GM23338 (cell line): ENCODE results near the gene PRCD. TPM values are rescaled to one million over a fixed set of nuclear protein-coding genes. Genes with fewer than 3 reads are reported as not detected.

Experiments used
- ATAC-seq: fragments of 200-7000 bp; cut with Tn5 transposase; 3 replicates; pipeline ENCODE4 v1.9.1; 2020
- DNase-seq: peaks from one replicate; pipeline ENCODE4 v3.0.0-alpha.2; 2015; ENCODE audit warnings: low spot score
- H2AFZ ChIP-seq: fragments of 200-600 bp; sonication (generic); 2 replicates; pipeline ENCODE4 v1.8.0; 2016; ENCODE audit warnings: antibody characterized with exemption, mild to moderate bottlenecking, moderate library complexity
- H3F3A ChIP-seq: fragments of 200-600 bp; sonication (generic); replicated peaks from 2 replicates; pipeline ENCODE4 v1.8.0; 2017; ENCODE audit warnings: antibody characterized with exemption, mixed run types, low read depth
- H3K27ac ChIP-seq: fragments of 200-600 bp; sonication (generic); 2 replicates; pipeline ENCODE4 v1.6.1; 2016; ENCODE audit warnings: low read depth
- H3K27me3 ChIP-seq: fragments of 200-600 bp; sonication (generic); 2 replicates; pipeline ENCODE4 v1.8.0; 2016; ENCODE audit warnings: mild to moderate bottlenecking, mixed run types, moderate library complexity; ENCODE audit not compliant: insufficient read depth
- H3K36me3 ChIP-seq: fragments of 200-600 bp; sonication (generic); 2 replicates; pipeline ENCODE4 v1.8.0; 2016; ENCODE audit warnings: mild to moderate bottlenecking; ENCODE audit not compliant: insufficient read depth
- H3K4me1 ChIP-seq: fragments of 200-600 bp; sonication (generic); 2 replicates; pipeline ENCODE4 v1.8.0; 2016; ENCODE audit warnings: mild to moderate bottlenecking, moderate library complexity; ENCODE audit not compliant: insufficient read depth
- H3K4me2 ChIP-seq: fragments of 200-600 bp; sonication (generic); 2 replicates; pipeline ENCODE4 v1.7.1; 2017; ENCODE audit warnings: mixed run types
- H3K4me3 ChIP-seq: fragments of 200-600 bp; sonication (generic); 2 replicates; pipeline ENCODE4 v1.6.1; 2016; ENCODE audit warnings: mixed run types
- H3K79me2 ChIP-seq: fragments of 200-600 bp; sonication (generic); replicated peaks from 2 replicates; pipeline ENCODE4 v1.8.0; 2017; ENCODE audit warnings: mild to moderate bottlenecking; ENCODE audit not compliant: insufficient read depth
- H3K9me2 ChIP-seq: fragments of 200-600 bp; sonication (generic); 2 replicates; pipeline ENCODE4 v1.8.0; 2017; ENCODE audit not compliant: insufficient read depth
- H4K20me1 ChIP-seq: fragments of 200-600 bp; sonication (generic); replicated peaks from 2 replicates; pipeline ENCODE4 v1.8.0; 2017; ENCODE audit warnings: mild to moderate bottlenecking; ENCODE audit not compliant: insufficient read depth
- H3K27ac Mint-ChIP-seq: 2 replicates; pipeline ENCODE4 v1.8.0; 2020; ENCODE audit warnings: inconsistent platforms, mild to moderate bottlenecking, moderate library complexity, mixed read lengths
- H3K27me3 Mint-ChIP-seq: 3 replicates; pipeline ENCODE4 v1.8.0; 2022; ENCODE audit warnings: low read depth, mild to moderate bottlenecking, moderate library complexity, mixed read lengths, inconsistent platforms; ENCODE audit not compliant: insufficient read depth, poor library complexity
- H3K36me3 Mint-ChIP-seq: 3 replicates; pipeline ENCODE4 v1.8.0; 2021; ENCODE audit warnings: low read depth, mild to moderate bottlenecking, inconsistent platforms, moderate library complexity, mixed read lengths
- H3K4me1 Mint-ChIP-seq: 3 replicates; pipeline ENCODE4 v1.8.0; 2020; ENCODE audit warnings: mild to moderate bottlenecking, inconsistent platforms, mixed read lengths
- H3K4me3 Mint-ChIP-seq: 3 replicates; pipeline ENCODE4 v1.8.0; 2021; ENCODE audit warnings: moderate library complexity, mild to moderate bottlenecking, inconsistent platforms, mixed read lengths
- H3K9me3 Mint-ChIP-seq: 3 replicates; pipeline ENCODE4 v1.8.0; 2020; ENCODE audit warnings: moderate library complexity, mild to moderate bottlenecking, inconsistent platforms, mixed read lengths
- EZH2 ChIP-seq: fragments of 200-600 bp; sonication (generic); IDR thresholded peaks from one replicate; pipeline ENCODE4 v1.8.0; 2017; ENCODE audit warnings: antibody characterized with exemption, mild to moderate bottlenecking, low read depth; ENCODE audit not compliant: unreplicated experiment
- EZH2phosphoT487 ChIP-seq: fragments of 200-600 bp; sonication (generic); IDR thresholded peaks from one replicate; pipeline ENCODE4 v1.8.1; 2018; ENCODE audit warnings: antibody characterized with exemption; ENCODE audit not compliant: unreplicated experiment
- JUNB ChIP-seq: IDR thresholded peaks from one replicate; pipeline ENCODE4 v1.6.1; 2016; ENCODE audit warnings: antibody characterized with exemption; ENCODE audit not compliant: unreplicated experiment
- NANOG ChIP-seq: IDR thresholded peaks from 2 replicates; pipeline ENCODE4 v1.6.1; 2016; ENCODE audit warnings: antibody characterized with exemption, borderline replicate concordance
- POLR2AphosphoS5 ChIP-seq: IDR thresholded peaks from 2 replicates; pipeline ENCODE4 v1.6.1; 2016; ENCODE audit warnings: antibody characterized with exemption, low read depth
- STAT1 ChIP-seq: IDR thresholded peaks from one replicate; pipeline ENCODE4 v1.6.1; 2016; ENCODE audit warnings: antibody characterized with exemption; ENCODE audit not compliant: unreplicated experiment
- ZNF331 ChIP-seq: fragments of 250-450 bp; sonication (Bioruptor Pico); IDR thresholded peaks from 2 replicates; pipeline ENCODE4 v1.5.0; 2020; ENCODE audit warnings: low read depth, mild to moderate bottlenecking, moderate library complexity
- polyA plus RNA-seq: library from polyadenylated mRNA; unstranded; fragments of >200 nt; fragmentation: Nextera tagmentation; extraction: Ambion mirVana; gene quantifications from 2 replicates; pipeline ENCODE4 v1.2.1, GENCODE V29; 2016
- total RNA-seq: library from RNA; depleted of rRNA; stranded (reverse); fragments of >200 nt; shearing (Covaris generic); gene quantifications from 2 replicates; pipeline ENCODE4 v1.2.3, GENCODE V29; 2014
- TF ChIP-seq, protein P1 (sequence below): IDR thresholded peaks from 2 replicates; pipeline ENCODE4 v1.6.1; 2016; ENCODE audit warnings: antibody characterized with exemption

PRCD gene
- total and polyA plus RNA-seq, 2 experiments from 2014 or later: 0.38 to 1.6 TPM

DNA sequence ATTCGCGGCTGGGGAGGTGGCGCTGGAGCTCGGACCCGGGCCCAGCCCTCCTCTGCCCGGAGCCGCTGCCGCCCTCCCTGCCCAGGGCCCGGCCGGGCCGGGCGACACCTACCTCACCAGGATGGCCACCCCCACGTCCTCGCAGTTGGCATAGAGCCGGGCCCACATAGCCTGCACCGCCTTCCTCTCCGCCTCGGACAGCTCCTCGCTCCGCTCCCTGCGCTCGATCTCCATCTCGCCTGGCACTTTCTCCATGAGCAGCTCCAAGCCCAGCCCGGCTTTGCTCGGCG is 2.6 kb upstream of the PRCD start:
- Histone ChIP-seq H3K27ac (no peak overlapping the region), H3K4me1 (peaks cover 7% of the 10 kb centered on the region), H3K36me3 (no peaks in the 10 kb centered on the region), H3F3A (0 out of 2 replicates have a peak, but pooled peaks cover 5% of the 10 kb centered on the region), H3K79me2 (no peaks in the 10 kb centered on the region), H3K27me3 (peaks cover 47% of the 10 kb centered on the region), H3K9me2 (no peaks in the 10 kb centered on the region), H4K20me1 (no peaks in the 10 kb centered on the region), H3K4me2 (peak overlapping the region; percentile 90), H2AFZ (no peak overlapping the region), H3K4me3 (peak overlapping the region; percentile 69)
- Mint-ChIP-seq H3K36me3 (no peaks in the 10 kb centered on the region), H3K4me3 (peak overlapping the region; percentile 72), H3K27ac (no peak overlapping the region), H3K4me1 (peaks cover 35% of the 10 kb centered on the region), H3K27me3 (peaks cover 45% of the 10 kb centered on the region), H3K9me3 (no peaks in the 10 kb centered on the region; the same call in 2 of the 3 replicates)
- TF ChIP-seq JUNB (no peak), STAT1 (no peak), EZH2 (peak; percentile 31), NANOG (no peak), POLR2AphosphoS5 (no peak), EZH2phosphoT487 (no peak)
- TF ChIP-seq, protein P1, sequence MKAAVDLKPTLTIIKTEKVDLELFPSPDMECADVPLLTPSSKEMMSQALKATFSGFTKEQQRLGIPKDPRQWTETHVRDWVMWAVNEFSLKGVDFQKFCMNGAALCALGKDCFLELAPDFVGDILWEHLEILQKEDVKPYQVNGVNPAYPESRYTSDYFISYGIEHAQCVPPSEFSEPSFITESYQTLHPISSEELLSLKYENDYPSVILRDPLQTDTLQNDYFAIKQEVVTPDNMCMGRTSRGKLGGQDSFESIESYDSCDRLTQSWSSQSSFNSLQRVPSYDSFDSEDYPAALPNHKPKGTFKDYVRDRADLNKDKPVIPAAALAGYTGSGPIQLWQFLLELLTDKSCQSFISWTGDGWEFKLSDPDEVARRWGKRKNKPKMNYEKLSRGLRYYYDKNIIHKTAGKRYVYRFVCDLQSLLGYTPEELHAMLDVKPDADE: no peak
- no peak for DNase-seq
- peak; percentile 5 for ATAC-seq

- H3K36me3 Mint-ChIP-seq: no peaks in the 10 kb centered on the region
- Histone ChIP-seq H4K20me1 (no peaks in the 10 kb centered on the region), H3F3A (0 out of 2 replicates have a peak, but pooled peaks cover 5% of the 10 kb centered on the region), H3K27me3 (peaks cover 47% of the 10 kb centered on the region), H3K4me3 (peak within 1 kb of the TSS; percentile 69), H3K27ac (no peak within 1 kb of the TSS), H2AFZ (peak within 1 kb of the TSS; percentile 92), H3K36me3 (no peaks in the 10 kb centered on the region), H3K4me1 (peaks cover 7% of the 10 kb centered on the region), H3K4me2 (peak within 1 kb of the TSS; percentile 90), H3K79me2 (no peaks in the 10 kb centered on the region), H3K9me2 (no peaks in the 10 kb centered on the region)
- ATAC-seq: peak; percentile 14
- DNase-seq: peak; percentile 69
- no peak within 1 kb of the TSS for H3K27ac Mint-ChIP-seq
- H3K9me3 Mint-ChIP-seq: no peaks in the 10 kb centered on the region; the same call in 2 of the 3 replicates
- H3K4me1 Mint-ChIP-seq: peaks cover 37% of the 10 kb centered on the region
- H3K4me3 Mint-ChIP-seq: peak within 1 kb of the TSS; percentile 72
- H3K27me3 Mint-ChIP-seq: peaks cover 45% of the 10 kb centered on the region
- TF ChIP-seq ZNF331 (CRISPR knock-in tag): no peak
- TF ChIP-seq EZH2: peak; percentile 54
Measured at GRCh38 chr17:76537578-76538280, 2.1 kb upstream of the PRCD start, which contains the start of gene CYGB. Gene CYGB (minus strand): TSS chr17:76537709. CDS start chr17:76537542, 167 bp downstream.

GRCh38 chr17:76538281-76538931 is 1.4 kb upstream of the PRCD start:
- Histone ChIP-seq H3K27ac (no peak overlapping the region), H2AFZ (peak overlapping the region; percentile 92), H3K4me3 (peak overlapping the region; percentile 69), H3K9me2 (no peaks in the 10 kb centered on the region), H3K79me2 (no peaks in the 10 kb centered on the region), H3K4me2 (peak overlapping the region; percentile 90), H3K4me1 (peaks cover 8% of the 10 kb centered on the region), H3K36me3 (no peaks in the 10 kb centered on the region), H3F3A (0 out of 2 replicates have a peak, but pooled peaks cover 5% of the 10 kb centered on the region), H3K27me3 (peaks cover 47% of the 10 kb centered on the region), H4K20me1 (no peaks in the 10 kb centered on the region)
- no peaks in the 10 kb centered on the region; the same call in 2 of the 3 replicates for H3K9me3 Mint-ChIP-seq
- peaks cover 48% of the 10 kb centered on the region for H3K27me3 Mint-ChIP-seq
- TF ChIP-seq EZH2: peak; percentile 76
- TF ChIP-seq EZH2phosphoT487: no peak
- ATAC-seq: no peak
- H3K4me1 Mint-ChIP-seq: peaks cover 39% of the 10 kb centered on the region
- no peaks in the 10 kb centered on the region for H3K36me3 Mint-ChIP-seq
- peak; percentile 44 for DNase-seq
- no peak overlapping the region for H3K27ac Mint-ChIP-seq
- H3K4me3 Mint-ChIP-seq: peak overlapping the region; percentile 68
